Subcutaneous abdominal adipose tissue (tissue), 5 donors: ENCODE data around the gene ROR1.
"Not testable (repeated sequence)": the region's sequence is repeated elsewhere in the genome, so short reads cannot be mapped to it uniquely, and the experiment has no call there.

Experiments used
- H3K27ac ChIP-seq: one replicate; pipeline ENCODE4 v1.7.0; 2013; ENCODE audit warnings: low read depth, mild to moderate bottlenecking, inconsistent platforms, low read length, moderate library complexity
- H3K27me3 ChIP-seq, 5 donors: one replicate each; pipeline ENCODE4 v1.7.0; 2013; ENCODE audit warnings: low read length in 5 of 5, inconsistent platforms in 1 of 5; ENCODE audit not compliant: control insufficient read depth in 5 of 5, insufficient read depth in 4 of 5
- H3K36me3 ChIP-seq, 5 donors: one replicate each; pipeline ENCODE4 v1.7.0; 2013; ENCODE audit warnings: low read length in 5 of 5; ENCODE audit not compliant: control insufficient read depth in 5 of 5, insufficient read depth in 5 of 5
- H3K4me1 ChIP-seq, 5 donors: one replicate each; pipeline ENCODE4 v1.7.0; 2013; ENCODE audit warnings: low read length in 5 of 5, mild to moderate bottlenecking in 3 of 5, moderate library complexity in 1 of 5; ENCODE audit not compliant: control insufficient read depth in 5 of 5, insufficient read depth in 5 of 5
- H3K4me3 ChIP-seq, 5 donors: one replicate each; pipeline ENCODE4 v1.7.0; 2013; ENCODE audit warnings: low read length in 5 of 5, low read depth in 1 of 5
- H3K9ac ChIP-seq, 5 donors: one replicate each; pipeline ENCODE4 v1.7.0; 2013; ENCODE audit warnings: low read length in 5 of 5, mild to moderate bottlenecking in 4 of 5, moderate library complexity in 3 of 5
- H3K9me3 ChIP-seq, 5 donors: one replicate each; pipeline ENCODE4 v1.7.0; 2013; ENCODE audit warnings: low read length in 5 of 5; ENCODE audit not compliant: control insufficient read depth in 5 of 5
- donor health status: healthy.
- donor health status: healthy.
- donor health status: healthy.
- donor health status: healthy.
- donor health status: healthy.

Gene ROR1

GRCh38 chr1:63777286-63777685 is 3.5 kb downstream of the ROR1 start:
- H3K4me1 ChIP-seq, result peaks cover 0 to 30% (median 25%) of the 10 kb centered on the region in 5 donors

GRCh38 chr1:63777965-63778880 is 4.4 kb downstream of the ROR1 start:
- Histone ChIP-seq H3K36me3 (no peaks in the 10 kb centered on the region), H3K27me3 (no peaks in the 10 kb centered on the region), H3K27ac (no peak overlapping the region), H3K4me3 (no peak overlapping the region), H3K9me3 (no peaks in the 10 kb centered on the region), H3K4me1 (peaks cover 0 to 29% (median 25%) of the 10 kb centered on the region in 5 donors), H3K9ac (no peak overlapping the region)

More at GRCh38 chr1:63777286-63777685, 3.5 kb downstream of the ROR1 start:
- no peaks in the 10 kb centered on the region for H3K9me3 ChIP-seq
- H3K27ac ChIP-seq, result no peak overlapping the region
- no peak overlapping the region for H3K9ac ChIP-seq
- no peaks in the 10 kb centered on the region for H3K36me3 ChIP-seq
- peaks cover 0 to 3% (median 0%) of the 10 kb centered on the region in 5 donors for H3K27me3 ChIP-seq
- no peak overlapping the region for H3K4me3 ChIP-seq

GRCh38 chr1:63779338-63780211 is 5.8 kb downstream of the ROR1 start:
- H3K9me3 ChIP-seq, result no peaks in the 10 kb centered on the region
- H3K4me3 ChIP-seq, result no peak overlapping the region
- no peak overlapping the region for H3K27ac ChIP-seq
- H3K9ac ChIP-seq, result peak overlapping the region in 1 of 5 donors; percentile 38
- no peaks in the 10 kb centered on the region for H3K27me3 ChIP-seq
- H3K4me1 ChIP-seq, result peaks cover 0 to 23% (median 20%) of the 10 kb centered on the region in 5 donors
- H3K36me3 ChIP-seq, result no peaks in the 10 kb centered on the region

- Histone ChIP-seq H3K4me3 (no peak overlapping the region), H3K9ac (no peak overlapping the region), H3K4me1 (peaks cover 0 to 14% (median 11%) of the 10 kb centered on the region in 5 donors), H3K36me3 (no peaks in the 10 kb centered on the region), H3K27ac (no peak overlapping the region), H3K9me3 (no peaks in the 10 kb centered on the region), H3K27me3 (no peaks in the 10 kb centered on the region)
Observed at GRCh38 chr1:63780565-63780964, 6.7 kb downstream of the ROR1 start.

- Histone ChIP-seq H3K4me3 (no peak overlapping the region), H3K9ac (no peak overlapping the region), H3K36me3 (no peaks in the 10 kb centered on the region), H3K9me3 (no peaks in the 10 kb centered on the region), H3K4me1 (peaks cover 0 to 9% (median 5%) of the 10 kb centered on the region in 5 donors), H3K27ac (no peak overlapping the region), H3K27me3 (no peaks in the 10 kb centered on the region)
Observed at GRCh38 chr1:63782982-63783381, 9.2 kb downstream of the ROR1 start.

- Histone ChIP-seq H3K9ac (no peak overlapping the region), H3K27me3 (no peaks in the 10 kb centered on the region), H3K4me3 (no peak overlapping the region), H3K27ac (no peak overlapping the region), H3K9me3 (no peaks in the 10 kb centered on the region), H3K36me3 (no peaks in the 10 kb centered on the region), H3K4me1 (peaks cover 0 to 9% (median 5%) of the 10 kb centered on the region in 5 donors)
Observed at GRCh38 chr1:63784083-63784482, 10.3 kb downstream of the ROR1 start.

GRCh38 chr1:63784489-63785390 is 10.9 kb downstream of the ROR1 start:
- Histone ChIP-seq H3K9ac (no peak overlapping the region), H3K36me3 (no peaks in the 10 kb centered on the region), H3K27me3 (no peaks in the 10 kb centered on the region), H3K27ac (no peak overlapping the region), H3K4me1 (peaks cover 0 to 3% (median 0%) of the 10 kb centered on the region in 5 donors), H3K9me3 (no peaks in the 10 kb centered on the region), H3K4me3 (no peak overlapping the region)

- not testable (repeated sequence) for H3K4me1 ChIP-seq, H3K27me3 ChIP-seq, H3K4me3 ChIP-seq, H3K9ac ChIP-seq, H3K36me3 ChIP-seq, H3K27ac ChIP-seq, H3K9me3 ChIP-seq
Observed at GRCh38 chr1:63787270-63787669, 13.5 kb downstream of the ROR1 start.

- no peaks in the 10 kb centered on the region for H3K9me3 ChIP-seq
- H3K4me1 ChIP-seq, result no peaks in the 10 kb centered on the region
- no peaks in the 10 kb centered on the region for H3K27me3 ChIP-seq
- H3K9ac ChIP-seq, result no peak overlapping the region
- no peak overlapping the region for H3K27ac ChIP-seq
- H3K36me3 ChIP-seq, result no peaks in the 10 kb centered on the region
- H3K4me3 ChIP-seq, result no peak overlapping the region
Observed at GRCh38 chr1:63787875-63788274, 14.1 kb downstream of the ROR1 start.
